Left ventricle myocardium superior (tissue), 1 donor: ENCODE data around the gene SLIT1. TPM values are rescaled to one million over a fixed set of nuclear protein-coding genes. Genes with fewer than 3 reads are reported as not detected.

ENCODE experiments used
- ATAC-seq: fragments of 200-7000 bp; cut with Tn5 transposase; one replicate; pipeline ENCODE4 v1.9.1; 2020; ENCODE audit warnings: mild to moderate bottlenecking, moderate library complexity
- DNase-seq: peaks from one replicate; pipeline ENCODE4 v3.0.0-alpha.2; 2020
- intact Hi-C: fragments of 100-400 bp; cut with micrococcal nuclease; formaldehyde crosslinking; loops from one replicate; pipeline ENCODE4 v1.11.0; 2022
- total RNA-seq: library from RNA; stranded (reverse); fragmentation: NEBNext Ultra II Directional; extraction: Animal tissue kit (Norgen Biotek cat#: 25700); gene quantifications from one replicate; pipeline ENCODE4 v1.2.1, GENCODE V29; 2021
- donor health status: DM: no; HTN: yes; CAD: no; lungs with severe emphysema.

The SLIT1 gene
- total RNA-seq, 1 donor from 2014 or later, result 0.17 TPM

DNA sequence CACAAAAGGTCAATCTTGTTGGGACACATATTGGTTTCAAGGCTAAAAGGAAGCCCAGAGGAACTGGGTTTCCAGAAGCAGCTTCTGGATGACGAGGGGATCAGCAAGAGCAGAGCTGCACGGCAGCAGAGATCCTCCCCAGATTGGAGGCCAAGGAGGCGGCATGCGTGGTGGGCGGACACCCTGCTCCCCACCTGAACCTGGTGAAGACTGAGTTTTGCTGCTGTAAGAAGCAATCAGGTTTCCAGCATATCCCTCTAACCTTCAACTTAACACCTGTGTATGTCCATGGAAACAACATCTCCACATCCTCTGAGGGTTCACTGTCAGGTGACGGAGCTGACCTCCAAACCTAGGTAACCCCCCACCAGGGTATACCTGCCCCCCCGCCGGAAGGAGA is 35.1 kb downstream of the SLIT1 start:
- ATAC-seq (no peak), DNase-seq (no peak)
- intact Hi-C loops, result no loop called here

DNA sequence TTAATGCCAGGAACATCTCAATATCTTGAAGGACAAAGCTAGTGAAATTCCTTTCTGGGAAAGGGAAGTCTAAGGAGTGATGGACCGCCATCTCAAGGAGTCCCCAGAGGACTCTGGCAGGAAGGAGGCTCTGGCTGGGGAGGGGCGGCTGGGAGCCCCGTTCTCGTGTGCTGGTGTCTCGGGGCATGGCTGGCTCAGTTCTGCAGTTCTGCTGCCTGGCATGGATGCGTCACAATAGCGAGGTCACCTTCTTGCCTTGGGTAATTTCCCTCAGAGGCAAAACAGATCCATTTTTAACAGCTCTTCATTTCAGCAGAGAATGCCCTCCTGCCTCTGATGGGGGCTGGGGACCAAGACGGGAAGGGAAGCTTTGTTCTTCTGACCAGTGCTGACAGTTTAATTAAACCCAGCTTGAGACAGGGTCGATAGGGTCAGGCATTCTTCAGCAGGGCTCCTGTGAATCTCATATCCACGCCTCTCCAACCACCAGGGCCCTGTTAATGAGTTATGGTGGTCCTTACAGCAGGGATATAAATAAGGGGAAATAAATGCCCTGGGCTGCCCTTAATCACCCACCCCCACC is 35.7 kb downstream of the SLIT1 start:
- intact Hi-C loops, result no loop called here
- ATAC-seq (no peak), DNase-seq (no peak)

DNA sequence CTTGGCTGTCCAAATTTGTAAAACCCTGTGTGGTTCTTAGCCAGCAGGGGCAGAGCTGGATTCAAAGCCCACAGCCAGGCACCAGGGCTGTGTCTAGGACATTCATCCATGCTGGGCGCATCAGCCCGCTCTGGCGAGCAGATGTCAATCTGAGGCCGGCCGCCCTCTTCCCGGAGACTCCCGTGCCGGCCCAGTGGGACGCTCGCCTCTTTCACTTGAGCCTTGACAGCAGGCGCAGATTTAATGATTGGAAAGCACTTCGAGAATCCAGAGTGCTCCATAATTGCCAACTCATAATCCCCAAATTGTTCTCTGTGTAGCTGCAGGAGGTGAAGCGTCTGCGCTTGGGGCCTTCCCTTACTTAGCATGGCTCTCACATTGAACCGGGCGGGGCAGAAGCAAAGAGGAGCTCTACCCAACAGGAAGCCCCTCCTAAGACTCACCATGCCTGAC is 36.7 kb downstream of the SLIT1 start:
- ATAC-seq, result no peak
- intact Hi-C loops, result no loop called here

DNA sequence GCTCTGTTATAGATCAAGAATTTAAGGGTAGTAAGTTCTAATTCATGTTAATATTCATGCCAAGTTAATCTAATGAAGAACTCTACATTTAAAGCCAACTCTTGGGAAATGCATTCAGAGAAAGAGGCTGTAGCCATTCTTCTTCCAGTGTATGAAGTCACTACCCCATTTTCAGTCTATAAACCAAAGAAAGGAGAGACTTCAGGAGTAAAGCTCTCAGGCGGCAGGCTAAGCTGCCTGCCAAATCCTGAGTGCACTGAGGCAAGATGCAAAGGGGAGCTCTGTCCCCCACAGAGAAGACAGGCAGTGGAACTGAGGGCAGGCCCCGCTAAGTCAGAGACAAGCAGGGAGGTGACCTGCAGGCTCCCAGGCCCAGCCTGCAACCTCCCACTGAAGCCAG is 41.5 kb downstream of the SLIT1 start:
- DNase-seq, result no peak
- ATAC-seq, result no peak
- intact Hi-C loops, result no loop called here

More for the DNA sequence above, 36.7 kb downstream of the SLIT1 start:
- no peak for DNase-seq

DNA sequence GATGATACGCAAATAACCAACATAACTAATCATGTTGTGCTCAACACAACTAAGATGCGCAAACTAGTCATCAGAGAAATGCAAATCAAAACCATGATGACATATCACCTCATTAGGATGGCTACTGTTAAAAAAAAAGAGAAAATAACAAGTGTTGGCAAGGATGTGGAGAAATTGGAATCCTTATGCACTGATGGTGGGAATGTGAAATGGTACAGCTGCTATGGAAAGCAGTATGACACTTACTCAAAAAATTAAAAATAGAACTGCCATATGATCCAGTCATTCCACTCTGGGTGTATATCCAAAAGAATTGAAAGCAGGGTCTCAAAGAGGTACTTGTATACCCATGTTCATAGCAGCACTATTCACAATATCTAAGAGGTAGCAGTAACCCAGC is 42.9 kb downstream of the SLIT1 start:
- no peak for ATAC-seq
- intact Hi-C loops, result no loop called here
- no peak for DNase-seq

DNA sequence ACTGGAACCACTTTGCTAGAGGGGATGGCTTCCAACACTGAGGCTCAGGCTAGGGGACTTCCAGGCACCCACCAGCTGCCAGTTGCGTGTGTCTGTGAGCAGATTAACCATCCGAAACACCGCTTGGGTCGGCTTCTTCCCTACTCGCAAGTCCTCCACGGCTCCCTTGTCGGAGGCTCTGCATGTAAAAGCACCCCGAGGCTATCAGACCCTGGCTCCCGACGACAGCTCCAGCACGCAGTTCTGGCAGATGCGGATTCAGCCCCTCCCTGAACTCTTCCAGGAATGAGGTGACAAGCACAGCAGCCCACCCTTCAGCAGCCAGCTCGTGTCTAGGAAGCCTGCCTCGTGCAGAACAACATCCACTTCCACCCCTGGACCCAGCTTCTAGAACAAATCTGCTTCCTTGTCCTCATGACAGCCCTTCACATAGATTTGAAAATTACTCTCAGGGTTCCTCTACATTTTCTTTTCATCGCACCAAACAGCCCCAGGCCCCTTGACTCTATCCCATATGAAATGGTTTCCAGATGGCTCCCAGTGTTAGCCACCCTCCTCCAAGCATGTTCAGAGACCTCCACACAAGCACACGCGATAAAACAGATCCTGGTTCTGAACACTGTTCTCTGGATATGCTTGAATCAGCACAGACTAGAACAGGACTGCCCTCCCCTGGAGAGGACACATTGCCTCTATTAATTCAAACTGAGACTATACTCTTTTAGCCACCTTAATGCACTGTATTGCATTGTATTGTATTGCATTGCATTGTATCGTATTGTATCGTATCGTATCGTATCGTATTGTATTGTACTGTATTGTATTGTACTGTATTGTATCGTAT is 44.6 kb downstream of the SLIT1 start:
- DNase-seq (no peak), ATAC-seq (no peak)
- intact Hi-C loops, result no loop called here

DNA sequence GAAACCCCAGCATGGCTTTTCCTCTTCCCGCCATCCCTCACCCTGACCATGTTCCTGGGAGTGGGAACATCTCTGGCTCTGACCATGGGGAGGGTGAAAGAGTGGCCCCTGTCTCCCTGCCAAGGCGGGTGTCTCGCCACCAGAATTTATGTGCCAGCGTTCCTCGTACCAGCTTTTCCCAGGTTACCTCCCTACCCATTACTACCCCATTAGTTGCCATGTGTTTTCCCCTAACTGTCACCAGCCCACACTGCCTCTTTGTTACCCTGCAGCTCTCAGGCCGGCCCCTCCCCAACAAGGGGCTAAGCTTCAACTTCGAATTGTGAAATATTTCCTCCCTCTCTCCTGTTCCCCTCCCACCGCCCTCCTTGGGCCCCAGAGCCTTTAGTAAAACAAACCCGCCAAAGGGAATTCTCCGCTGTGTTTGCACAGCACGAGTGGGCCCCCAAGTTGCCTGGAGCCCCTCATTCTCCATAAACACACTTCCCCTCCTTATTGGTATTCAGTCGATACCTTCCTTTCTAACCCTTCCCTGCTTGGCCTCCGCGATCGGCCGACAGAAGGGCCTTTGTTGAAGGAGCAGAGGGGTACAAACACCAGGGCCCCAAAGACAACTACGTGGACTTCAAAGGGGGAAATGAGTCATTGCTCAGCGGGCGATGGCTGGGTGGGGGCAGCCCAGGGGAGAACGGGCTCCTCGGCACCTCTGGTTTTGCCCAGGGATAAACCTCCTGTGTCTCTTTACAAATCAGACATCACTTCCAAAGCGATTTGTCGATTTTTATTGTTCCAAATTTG is 45.5 kb downstream of the SLIT1 start:
- intact Hi-C loops, result no loop called here
- ATAC-seq (no peak), DNase-seq (no peak)

DNA sequence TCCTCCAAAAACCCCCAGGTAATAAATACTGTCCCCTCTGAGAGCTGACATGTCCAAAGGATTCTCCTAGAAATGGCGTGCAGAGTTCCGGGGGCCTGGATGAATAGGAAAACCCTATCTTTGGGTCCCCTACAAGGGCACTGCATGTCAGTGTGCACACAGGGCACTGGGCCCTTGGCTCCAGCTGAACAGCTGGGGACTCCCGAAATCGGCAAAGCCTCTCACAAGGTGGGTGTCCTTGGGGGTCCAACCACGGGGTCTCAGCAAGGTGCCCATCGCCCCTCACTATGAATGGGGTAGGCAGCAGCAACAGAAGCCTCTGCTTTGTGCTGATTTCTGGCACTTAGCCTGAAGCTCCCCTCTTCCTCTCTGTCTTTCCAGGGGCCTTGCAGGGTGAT is 46.1 kb downstream of the SLIT1 start:
- DNase-seq (no peak), ATAC-seq (no peak)
- intact Hi-C loops, result no loop called here

DNA sequence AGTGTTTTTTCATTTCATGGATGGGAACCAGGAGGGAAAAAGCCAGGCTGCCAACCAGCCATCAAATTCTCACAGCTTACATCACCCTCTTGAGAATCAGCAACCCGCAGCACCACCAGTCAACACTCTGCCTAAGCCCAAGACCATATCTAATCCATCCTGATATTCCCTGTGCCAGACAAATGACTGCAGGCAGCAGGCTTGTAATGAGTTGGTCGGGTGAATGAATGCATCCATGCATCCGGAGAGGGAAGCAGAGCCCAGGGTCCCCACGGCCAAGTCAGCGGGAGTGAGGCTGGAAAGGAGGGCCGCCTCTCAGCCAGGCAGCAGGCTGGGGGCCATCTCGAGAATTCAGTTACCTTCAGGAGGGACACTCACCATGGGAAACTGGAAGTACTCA is 46.9 kb downstream of the SLIT1 start:
- DNase-seq (peak; percentile 36), ATAC-seq (peak; percentile 96)
- intact Hi-C loops, result no loop called here

DNA sequence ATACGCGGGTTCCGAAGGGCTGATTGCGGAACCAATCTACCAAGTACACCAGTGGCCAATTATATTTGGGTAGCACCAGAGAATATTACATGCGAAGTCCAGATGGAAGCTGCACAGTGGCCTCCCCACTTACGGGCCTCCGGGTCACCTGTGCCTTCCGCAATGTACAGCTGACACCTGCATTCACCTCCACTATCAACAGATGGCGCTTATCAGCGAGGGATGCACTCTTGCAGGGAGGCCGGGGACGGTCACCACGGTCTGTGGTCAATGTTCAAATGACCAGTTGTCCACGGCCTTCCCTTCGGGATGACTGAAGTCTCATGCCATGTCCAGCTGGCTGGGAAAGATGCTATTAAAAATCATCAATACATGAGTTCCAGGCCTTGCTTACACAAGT is 47.6 kb downstream of the SLIT1 start:
- ATAC-seq, result no peak
- intact Hi-C loops, result no loop called here
- DNase-seq, result no peak

DNA sequence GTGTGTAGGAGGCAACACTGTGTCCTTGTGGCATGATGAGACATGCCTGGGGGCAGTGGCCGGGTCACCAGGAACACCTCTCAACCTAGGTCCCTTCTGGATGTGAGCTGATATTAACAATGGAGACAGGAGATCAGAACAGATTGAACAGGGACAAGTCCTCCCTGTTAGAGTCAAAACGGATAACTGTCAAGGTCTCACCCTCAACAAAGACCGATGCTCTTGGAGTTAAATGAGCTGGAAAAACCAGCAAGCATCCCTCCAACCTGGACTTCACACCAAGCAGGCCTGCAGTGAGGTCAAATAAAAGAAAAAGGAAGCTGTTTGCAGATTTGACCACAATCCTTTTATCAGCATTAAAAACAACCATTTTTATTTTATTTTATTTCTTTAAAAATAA is 49.0 kb downstream of the SLIT1 start:
- DNase-seq, result no peak
- intact Hi-C loops, result no loop called here
- no peak for ATAC-seq

DNA sequence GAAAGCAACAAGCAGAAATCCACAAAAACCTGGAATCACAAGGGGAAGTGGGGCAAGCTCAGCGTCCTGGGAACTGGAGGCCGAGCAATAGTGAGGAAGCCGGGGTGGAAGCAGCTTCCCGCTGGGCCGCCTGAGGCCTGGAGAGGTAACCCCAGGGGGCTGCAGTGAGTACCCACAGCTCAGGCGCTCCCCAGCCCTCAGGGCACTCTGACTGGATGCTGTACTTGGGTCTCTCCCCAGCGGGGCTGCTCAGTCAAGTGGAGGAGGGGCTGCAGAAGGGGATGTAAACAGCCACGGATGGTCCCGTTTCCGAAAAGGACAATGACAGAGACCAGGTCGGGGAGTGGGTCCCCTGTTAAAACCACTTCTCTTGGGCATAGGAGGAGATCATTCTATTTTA is 50.3 kb downstream of the SLIT1 start:
- intact Hi-C loops, result no loop called here
- no peak for ATAC-seq
- DNase-seq, result no peak

DNA sequence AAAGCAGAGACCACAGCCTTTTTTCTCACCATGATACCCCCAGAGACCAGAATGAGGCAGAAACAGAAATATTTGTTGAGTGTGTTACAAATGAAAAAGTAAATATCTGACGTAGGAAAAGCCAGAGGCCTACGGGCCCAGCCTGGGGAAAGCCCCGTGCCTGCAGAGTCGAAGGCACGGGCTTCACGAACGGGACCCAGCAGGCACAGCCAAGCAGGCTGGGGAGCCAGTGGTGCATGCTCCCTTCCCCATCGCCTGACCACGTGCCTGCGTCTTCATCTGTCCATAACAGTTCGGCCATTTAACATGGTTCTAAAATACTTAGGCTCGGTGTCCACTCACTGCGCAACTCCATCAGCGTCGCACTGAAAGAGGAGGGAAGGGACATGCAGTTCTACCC is 50.8 kb downstream of the SLIT1 start:
- intact Hi-C loops, result no loop called here
- ATAC-seq (no peak), DNase-seq (no peak)

DNA sequence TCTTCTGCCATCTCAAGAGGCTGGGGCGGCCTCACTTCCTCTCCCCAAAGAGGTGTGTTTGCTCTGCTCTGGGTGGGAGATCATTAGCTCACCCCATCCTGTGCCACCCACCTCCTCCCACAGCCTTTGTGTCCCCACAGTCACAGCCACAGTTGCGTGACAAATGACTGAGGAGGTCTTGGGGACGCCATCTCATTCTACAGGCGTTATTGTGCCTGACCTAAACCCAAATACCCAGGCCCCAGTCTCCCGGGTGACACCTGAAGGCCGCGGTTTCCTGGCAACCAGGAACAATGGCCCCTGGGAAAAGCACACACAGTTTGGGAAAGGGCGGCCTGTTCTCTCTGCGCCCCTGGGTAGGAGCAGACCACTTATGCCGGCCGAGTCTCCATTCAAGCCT is 51.6 kb downstream of the SLIT1 start:
- DNase-seq (no peak), ATAC-seq (no peak)
- intact Hi-C loops, result no loop called here

DNA sequence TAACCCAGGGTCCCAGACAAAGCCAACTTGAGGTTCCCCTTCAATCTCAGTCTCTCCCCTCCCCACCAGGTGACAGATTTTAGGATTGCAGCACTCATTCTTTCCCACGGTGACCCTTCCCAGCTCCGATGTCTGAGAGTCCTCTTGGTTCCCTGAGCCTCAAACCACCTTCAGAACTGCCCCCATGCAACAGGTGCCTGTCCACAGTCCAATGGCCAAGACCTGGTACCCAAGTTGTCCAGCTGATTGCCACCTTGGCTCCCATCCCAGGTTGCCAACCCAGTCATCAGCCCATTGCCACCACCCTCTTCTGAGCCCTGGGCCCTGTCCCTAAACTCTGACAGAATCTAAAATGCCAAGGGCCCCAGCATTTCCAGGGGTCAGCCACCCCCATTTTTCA is 53.5 kb downstream of the SLIT1 start:
- intact Hi-C loops, result no loop called here
- no peak for ATAC-seq
- no peak for DNase-seq

DNA sequence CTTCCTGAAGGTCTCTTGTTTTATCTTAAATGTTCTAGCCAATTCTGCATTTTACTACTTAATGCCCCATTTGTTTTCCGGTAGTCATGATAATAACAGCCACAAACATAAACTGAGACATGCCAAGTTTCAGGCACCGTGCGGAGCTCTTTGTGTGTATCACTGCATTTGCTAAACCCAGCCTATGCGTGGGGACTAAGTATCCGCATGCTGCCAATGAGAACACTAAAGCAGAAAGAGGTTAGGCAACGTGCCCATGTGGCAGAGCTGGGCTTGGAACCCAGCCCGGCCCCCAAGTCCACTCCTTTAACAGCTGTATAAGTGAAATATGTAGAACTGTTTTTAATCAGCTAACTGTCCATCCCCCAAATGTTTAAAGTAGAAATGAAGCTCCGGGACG is 54.1 kb downstream of the SLIT1 start:
- peak; percentile 68 for ATAC-seq
- intact Hi-C loops, result no loop called here
- peak; percentile 40 for DNase-seq

DNA sequence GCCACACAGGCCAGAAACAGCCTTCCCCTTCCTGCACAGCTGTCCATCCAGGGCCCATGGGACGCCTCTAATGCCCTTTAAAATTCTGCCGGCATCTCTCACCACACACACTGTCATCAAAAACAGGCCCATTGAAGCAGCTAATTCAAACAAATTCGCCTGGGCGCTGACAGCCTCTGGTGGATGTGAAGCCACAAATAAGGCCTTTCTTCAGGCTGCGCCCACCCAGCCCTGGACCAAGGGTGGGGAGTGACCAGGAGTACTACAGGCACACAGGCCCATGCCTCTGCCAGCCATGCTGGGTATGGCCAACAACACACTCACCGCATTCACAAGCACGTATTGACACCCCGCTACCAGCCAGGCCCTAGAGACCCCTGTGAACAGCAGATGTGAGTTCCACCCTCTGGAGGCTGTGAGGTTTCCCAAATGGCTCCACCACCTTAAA is 54.6 kb downstream of the SLIT1 start:
- intact Hi-C loops, result no loop called here
- ATAC-seq (no peak), DNase-seq (no peak)

DNA sequence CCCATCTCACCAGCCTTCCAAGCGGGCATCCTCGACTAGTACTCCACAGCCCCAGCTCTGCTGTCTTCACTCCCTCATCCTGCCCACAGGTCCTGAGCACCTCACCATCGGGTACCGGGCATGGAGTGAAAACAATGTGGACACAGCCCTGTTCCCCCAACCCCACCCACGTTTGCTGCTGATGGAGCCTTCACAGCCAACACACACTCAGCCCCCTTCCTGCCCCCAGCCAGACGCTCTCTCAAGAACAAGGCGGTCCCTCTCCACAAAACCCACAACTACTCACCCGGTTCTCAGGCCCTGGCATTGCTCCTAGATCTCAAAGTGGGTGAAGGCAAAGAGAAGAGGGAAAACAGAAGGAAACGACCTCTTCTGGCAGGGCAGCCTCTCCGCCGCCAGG is 56.1 kb downstream of the SLIT1 start:
- intact Hi-C loops, result no loop called here
- no peak for ATAC-seq
- no peak for DNase-seq

DNA sequence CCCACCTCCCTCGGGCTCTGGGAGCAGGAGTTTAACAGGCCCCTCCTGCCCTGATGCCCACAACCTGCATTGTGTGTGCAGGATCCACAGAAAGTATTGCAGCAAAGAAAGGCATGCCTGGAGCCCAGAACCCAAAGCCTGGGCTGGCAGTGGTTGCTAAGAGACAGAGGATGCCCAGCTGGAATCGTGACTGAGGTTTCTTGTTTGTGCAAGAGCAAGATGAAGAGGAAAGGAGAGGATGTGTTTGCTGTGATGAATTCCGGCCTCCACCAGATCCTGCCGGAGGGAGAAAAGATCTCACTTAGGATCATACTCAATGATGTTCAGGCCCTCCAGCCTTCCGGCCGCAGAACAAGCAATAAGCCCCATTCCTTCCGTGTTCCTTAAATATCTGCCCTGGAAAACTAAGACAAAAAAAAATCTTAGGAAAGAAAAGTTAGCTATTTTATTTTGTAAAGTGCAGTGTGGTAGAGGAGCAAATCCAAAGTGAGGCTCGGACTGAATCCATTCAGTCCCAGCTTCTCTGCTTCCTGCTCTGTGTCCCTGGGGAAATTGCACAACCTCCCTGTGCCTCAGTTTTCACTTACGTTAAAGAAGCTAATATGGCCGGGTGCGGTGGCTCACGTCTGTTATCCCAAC is 57.1 kb downstream of the SLIT1 start:
- intact Hi-C loops, result no loop called here
- DNase-seq, result no peak
- ATAC-seq, result no peak

DNA sequence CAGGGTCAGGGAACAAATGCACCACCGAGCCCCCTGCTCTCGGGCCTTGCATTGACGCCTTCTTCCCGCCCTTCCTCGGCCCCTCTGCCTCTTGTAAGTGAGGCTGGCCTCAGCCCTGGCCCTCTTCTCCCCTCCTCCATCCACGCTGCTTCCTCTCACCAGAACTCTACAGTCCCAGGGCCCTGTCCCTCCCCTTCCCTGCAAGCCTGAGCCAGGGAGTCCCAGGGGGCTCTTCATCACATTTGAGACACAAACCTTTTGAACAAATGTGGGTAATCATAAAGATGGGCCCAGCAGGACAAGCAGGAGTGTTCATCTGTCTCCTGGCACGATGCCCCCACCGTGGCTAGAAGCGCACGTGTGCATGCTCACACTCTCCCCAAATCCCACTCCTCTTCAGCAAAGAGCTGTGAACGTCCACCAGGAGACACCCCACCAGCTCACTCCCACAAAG is 57.7 kb downstream of the SLIT1 start:
- no peak for ATAC-seq
- intact Hi-C loops, result no loop called here
- no peak for DNase-seq
